Upper lobe of right lung (tissue), 1 donor: Measurements from ENCODE around the gene TKT. TPM values are rescaled to one million over a fixed set of nuclear protein-coding genes. Genes with fewer than 3 reads are reported as not detected.
"Not testable (repeated sequence)": the region's sequence is repeated elsewhere in the genome, so short reads cannot be mapped to it uniquely, and the experiment has no call there.

Experiments used
- ATAC-seq: fragments of 200-7000 bp; cut with Tn5 transposase; one replicate; pipeline ENCODE4 v1.9.1; 2020; ENCODE audit warnings: mild to moderate bottlenecking, moderate library complexity
- DNase-seq: peaks from one replicate; pipeline ENCODE4 v3.0.0-alpha.2; 2020
- H3K27ac ChIP-seq: fragments of 200-600 bp; one replicate; pipeline ENCODE4 v1.8.0; 2022
- H3K27me3 ChIP-seq: fragments of 200-600 bp; one replicate; pipeline ENCODE4 v1.8.0; 2022; ENCODE audit warnings: mild to moderate bottlenecking
- H3K36me3 ChIP-seq: fragments of 200-600 bp; one replicate; pipeline ENCODE4 v1.8.0; 2022
- H3K4me1 ChIP-seq: fragments of 200-600 bp; one replicate; pipeline ENCODE4 v1.8.0; 2022
- H3K4me3 ChIP-seq: fragments of 200-600 bp; one replicate; pipeline ENCODE4 v1.8.0; 2022; ENCODE audit warnings: mild to moderate bottlenecking
- H3K9me3 ChIP-seq: fragments of 200-600 bp; one replicate; pipeline ENCODE4 v1.8.0; 2022
- CTCF ChIP-seq: fragments of 200-600 bp; IDR thresholded peaks from one replicate; pipeline ENCODE4 v1.8.0; 2022; ENCODE audit warnings: antibody characterized with exemption
- intact Hi-C: fragments of 100-400 bp; cut with DNase I; formaldehyde crosslinking; loops from one replicate; pipeline ENCODE4 v1.11.0; 2022
- total RNA-seq: library from RNA; stranded (reverse); fragmentation: NEBNext Ultra II Directional; extraction: Animal tissue kit (Norgen Biotek cat#: 25700); gene quantifications from one replicate; pipeline ENCODE4 v1.2.1, GENCODE V29; 2021
- donor health status: DM: no; HTN: yes; CAD: no; lungs with severe emphysema.

The TKT gene
- total RNA-seq, 1 donor from 2014 or later = 432 TPM

GRCh38 chr3:53278667-53279066 lies 22.8 kb upstream of the TKT start:
- no peak overlapping the region for H3K27ac ChIP-seq
- ATAC-seq (no peak), DNase-seq (no peak)
- H3K27me3 ChIP-seq = no peaks in the 10 kb centered on the region
- no peak overlapping the region for H3K4me3 ChIP-seq
- no peak for TF ChIP-seq CTCF
- no peaks in the 10 kb centered on the region for H3K4me1 ChIP-seq
- no peaks in the 10 kb centered on the region for H3K9me3 ChIP-seq
- intact Hi-C loops = no loop called here
- peaks cover 6% of the 10 kb centered on the region for H3K36me3 ChIP-seq

GRCh38 chr3:53274938-53275605 lies 19.2 kb upstream of the TKT start:
- Histone ChIP-seq H3K27ac (peak overlapping the region; percentile 43), H3K4me3 (no peak overlapping the region), H3K27me3 (no peaks in the 10 kb centered on the region), H3K9me3 (no peaks in the 10 kb centered on the region), H3K36me3 (no peaks in the 10 kb centered on the region), H3K4me1 (peaks cover 10% of the 10 kb centered on the region)
- intact Hi-C loops = no loop called here
- peak; percentile 23 for DNase-seq
- no peak for TF ChIP-seq CTCF
- peak; percentile 14 for ATAC-seq

- H3K36me3 ChIP-seq = no peaks in the 10 kb centered on the region
- H3K9me3 ChIP-seq = no peaks in the 10 kb centered on the region
- peak; percentile 42 for DNase-seq
- H3K27ac ChIP-seq = no peak overlapping the region
- no peaks in the 10 kb centered on the region for H3K27me3 ChIP-seq
- no peak for TF ChIP-seq CTCF
- peaks cover 21% of the 10 kb centered on the region for H3K4me1 ChIP-seq
- intact Hi-C loops = no loop called here
- no peak for ATAC-seq
- no peak overlapping the region for H3K4me3 ChIP-seq
These were observed 17.4 kb upstream of the TKT start for GRCh38 chr3:53273146-53273670.

- Histone ChIP-seq H3K27me3 (no peaks in the 10 kb centered on the region), H3K36me3 (no peaks in the 10 kb centered on the region), H3K4me3 (peak overlapping the region; percentile 20), H3K4me1 (peaks cover 21% of the 10 kb centered on the region), H3K27ac (peak overlapping the region; percentile 86), H3K9me3 (no peaks in the 10 kb centered on the region)
- intact Hi-C loops = no loop called here
- ATAC-seq = peak; percentile 94
- peak; percentile 92 for DNase-seq
- no peak for TF ChIP-seq CTCF
These were observed 14.4 kb upstream of the TKT start for GRCh38 chr3:53269888-53270880.

GRCh38 chr3:53269193-53269592 lies 13.4 kb upstream of the TKT start:
- intact Hi-C loops, H3K9me3 ChIP-seq, ATAC-seq: not testable (repeated sequence)

GRCh38 chr3:53267766-53268165 lies 11.9 kb upstream of the TKT start:
- intact Hi-C loops = no loop called here
- Histone ChIP-seq H3K27me3 (no peaks in the 10 kb centered on the region), H3K36me3 (no peaks in the 10 kb centered on the region), H3K27ac (no peak overlapping the region), H3K4me1 (peaks cover 21% of the 10 kb centered on the region), H3K4me3 (no peak overlapping the region), H3K9me3 (no peaks in the 10 kb centered on the region)
- no peak for ATAC-seq
- TF ChIP-seq CTCF = no peak
- DNase-seq = no peak

More at GRCh38 chr3:53269193-53269592, 13.4 kb upstream of the TKT start:
- H3K36me3 ChIP-seq, H3K4me3 ChIP-seq, H3K27me3 ChIP-seq, DNase-seq: not testable (repeated sequence)
- Histone ChIP-seq H3K27ac (peak overlapping the region; percentile 86), H3K4me1 (peaks cover 21% of the 10 kb centered on the region)
